ENCODE data around the gene WDR27.

DNA sequence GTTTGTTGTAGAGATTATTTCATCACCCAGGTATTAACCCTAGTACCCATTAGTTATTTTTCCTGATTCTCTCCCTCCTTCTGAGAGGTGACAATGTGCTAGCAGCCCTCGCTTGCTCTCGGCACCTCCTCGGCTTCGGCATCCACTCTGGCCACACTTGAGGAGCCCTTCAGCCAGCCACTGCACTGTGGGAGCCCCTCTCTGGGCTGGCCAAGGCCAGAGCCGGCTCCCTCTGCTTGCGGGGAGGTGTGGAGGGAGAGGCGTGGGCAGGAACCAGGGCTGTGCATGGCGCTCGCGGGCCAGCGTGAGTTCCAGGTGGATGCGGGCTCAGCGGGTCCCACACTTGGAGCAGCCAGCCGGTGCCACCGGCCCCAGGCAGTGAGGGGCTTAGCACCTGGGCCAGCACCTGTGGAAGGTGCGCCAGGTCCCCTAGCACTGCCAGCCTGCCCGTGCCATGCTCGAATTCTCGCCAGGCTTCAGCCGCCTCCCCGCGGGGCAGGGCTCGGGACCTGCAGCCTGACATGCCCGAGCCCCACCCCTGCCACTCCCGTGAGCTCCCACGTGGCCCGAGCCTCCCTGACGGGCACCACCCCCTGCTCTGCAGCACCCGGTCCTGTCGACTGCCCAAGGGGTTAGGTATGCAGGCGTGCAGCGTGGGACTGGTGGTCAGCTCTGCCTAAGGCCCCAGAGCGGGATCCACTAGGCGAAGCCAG, 221.9 kb downstream of the WDR27 start:
- TF ChIP-seq CTCF (IDR thresholded peaks at IDR 0.05) (no peak), POLR2A (IDR thresholded peaks at IDR 0.05) (no peak), POLR2AphosphoS5 (IDR thresholded peaks at IDR 0.05) (no peak)

Data from prostate gland (tissue), 2 donors.